Duodenal mucosa (tissue), 2 donors: ENCODE results near the gene ZNF358.

Experiments
- H3K27ac ChIP-seq: one replicate; pipeline ENCODE4 v1.7.0; 2013; ENCODE audit warnings: low read depth, low read length
- H3K27me3 ChIP-seq, 2 donors: one replicate each; pipeline ENCODE4 v1.7.0; 2013; ENCODE audit warnings: low read length in 2 of 2, control low read depth in 1 of 2; ENCODE audit not compliant: insufficient read depth in 2 of 2, control insufficient read depth in 1 of 2
- H3K36me3 ChIP-seq, 2 donors: one replicate each; pipeline ENCODE4 v1.7.0; 2013; ENCODE audit warnings: low read length in 2 of 2, control low read depth in 1 of 2; ENCODE audit not compliant: insufficient read depth in 2 of 2, control insufficient read depth in 1 of 2
- H3K4me1 ChIP-seq, 2 donors: one replicate each; pipeline ENCODE4 v1.7.0; 2013; ENCODE audit warnings: low read length in 2 of 2, control low read depth in 1 of 2; ENCODE audit not compliant: insufficient read depth in 2 of 2, control insufficient read depth in 1 of 2
- H3K4me3 ChIP-seq, 2 donors: one replicate each; pipeline ENCODE4 v1.7.0; 2013; ENCODE audit warnings: low read length in 2 of 2, low read depth in 1 of 2
- H3K9ac ChIP-seq, 2 donors: one replicate each; pipeline ENCODE4 v1.7.0; 2013; ENCODE audit warnings: low read length in 2 of 2, low read depth in 1 of 2
- H3K9me3 ChIP-seq, 2 donors: one replicate each; pipeline ENCODE4 v1.7.0; 2013; ENCODE audit warnings: low read length in 2 of 2, control low read depth in 1 of 2; ENCODE audit not compliant: control insufficient read depth in 1 of 2

ZNF358 gene

GRCh38 chr19:7556696-7557315, 40.9 kb downstream of the ZNF358 start:
- Histone ChIP-seq H3K9ac (no peak overlapping the region), H3K27me3 (no peaks in the 10 kb centered on the region), H3K4me3 (no peak overlapping the region), H3K4me1 (no peaks in the 10 kb centered on the region), H3K27ac (no peak overlapping the region), H3K9me3 (no peaks in the 10 kb centered on the region), H3K36me3 (peaks cover 21 to 52% of the 10 kb centered on the region in 2 donors)

DNA sequence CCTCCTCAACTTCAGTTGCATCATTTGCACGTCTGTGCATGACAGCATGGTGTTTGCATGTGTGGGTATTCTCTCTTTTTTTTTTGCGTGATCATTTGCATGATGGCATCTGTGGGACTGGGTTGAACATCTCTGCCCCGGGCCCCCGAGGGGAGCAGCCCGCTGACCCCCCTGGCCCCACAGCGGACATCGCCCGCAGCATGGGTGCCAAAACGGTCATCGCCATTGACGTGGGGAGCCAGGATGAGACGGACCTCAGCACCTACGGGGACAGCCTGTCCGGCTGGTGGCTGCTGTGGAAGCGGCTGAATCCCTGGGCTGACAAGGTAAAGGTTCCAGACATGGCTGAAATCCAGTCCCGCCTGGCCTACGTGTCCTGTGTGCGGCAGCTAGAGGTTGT, 42.8 kb downstream of the ZNF358 start:
- Histone ChIP-seq H3K27me3 (no peaks in the 10 kb centered on the region), H3K36me3 (peaks cover 21 to 52% of the 10 kb centered on the region in 2 donors), H3K4me1 (no peaks in the 10 kb centered on the region), H3K27ac (no peak overlapping the region), H3K9ac (no peak overlapping the region), H3K9me3 (no peaks in the 10 kb centered on the region), H3K4me3 (no peak overlapping the region)

DNA sequence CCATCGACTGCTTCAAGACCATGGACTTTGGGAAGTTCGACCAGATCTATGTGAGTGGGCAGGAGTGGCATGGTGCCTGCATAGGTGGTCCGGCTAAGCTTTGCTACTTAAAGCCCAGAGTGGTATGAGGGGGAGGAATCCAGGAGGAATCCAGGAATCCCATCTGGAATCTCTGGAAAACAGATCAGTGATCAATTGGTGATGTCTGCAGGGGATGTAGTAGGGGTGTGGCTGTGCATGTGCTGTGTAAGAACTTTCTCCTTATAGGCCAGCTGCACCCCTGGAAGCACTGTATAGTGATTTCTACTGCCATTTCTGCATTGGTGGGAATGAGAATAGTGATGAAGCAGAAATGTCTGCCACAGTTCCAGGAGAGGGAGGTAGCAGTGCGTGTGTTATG, 43.2 kb downstream of the ZNF358 start:
- no peaks in the 10 kb centered on the region for H3K9me3 ChIP-seq
- H3K4me3 ChIP-seq, result no peak overlapping the region
- no peaks in the 10 kb centered on the region for H3K4me1 ChIP-seq
- no peak overlapping the region for H3K9ac ChIP-seq
- no peak overlapping the region for H3K27ac ChIP-seq
- no peaks in the 10 kb centered on the region for H3K27me3 ChIP-seq
- peaks cover 21 to 52% of the 10 kb centered on the region in 2 donors for H3K36me3 ChIP-seq

GRCh38 chr19:7560255-7560654, 44.4 kb downstream of the ZNF358 start:
- H3K4me1 ChIP-seq, result no peaks in the 10 kb centered on the region
- no peak overlapping the region for H3K4me3 ChIP-seq
- no peak overlapping the region for H3K9ac ChIP-seq
- H3K9me3 ChIP-seq, result no peaks in the 10 kb centered on the region
- peaks cover 16 to 46% of the 10 kb centered on the region in 2 donors for H3K36me3 ChIP-seq
- no peak overlapping the region for H3K27ac ChIP-seq
- H3K27me3 ChIP-seq, result no peaks in the 10 kb centered on the region

GRCh38 chr19:7561325-7561724, 45.4 kb downstream of the ZNF358 start:
- Histone ChIP-seq H3K4me3 (no peak overlapping the region), H3K27ac (no peak overlapping the region), H3K9me3 (no peaks in the 10 kb centered on the region), H3K27me3 (no peaks in the 10 kb centered on the region), H3K4me1 (no peaks in the 10 kb centered on the region), H3K36me3 (peaks cover 15 to 41% of the 10 kb centered on the region in 2 donors), H3K9ac (no peak overlapping the region)

GRCh38 chr19:7562646-7563393, 46.9 kb downstream of the ZNF358 start:
- H3K9me3 ChIP-seq, result no peaks in the 10 kb centered on the region
- H3K27me3 ChIP-seq, result no peaks in the 10 kb centered on the region
- H3K4me3 ChIP-seq, result no peak overlapping the region
- no peaks in the 10 kb centered on the region for H3K4me1 ChIP-seq
- no peak overlapping the region for H3K27ac ChIP-seq
- peaks cover 6 to 27% of the 10 kb centered on the region in 2 donors for H3K36me3 ChIP-seq
- H3K9ac ChIP-seq, result no peak overlapping the region

DNA sequence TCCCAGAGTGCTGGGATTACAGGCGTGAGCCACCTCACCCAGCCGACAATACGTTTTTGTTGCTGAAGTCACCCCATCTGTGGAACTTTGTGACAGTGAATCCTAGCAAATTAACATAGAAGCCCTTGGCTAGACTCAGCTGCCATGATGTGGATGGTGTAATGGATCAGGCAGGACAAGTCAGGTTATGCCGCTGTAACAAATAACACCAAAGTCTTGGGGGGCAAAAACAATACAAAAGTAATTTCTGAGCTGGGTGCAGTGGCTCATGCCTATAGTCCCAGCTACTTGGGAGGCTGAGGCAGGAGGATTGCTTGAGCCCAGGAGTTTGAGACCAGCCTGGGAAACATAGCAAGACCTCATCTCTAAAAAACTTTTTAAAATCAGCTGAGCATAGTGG, 49.0 kb downstream of the ZNF358 start:
- Histone ChIP-seq H3K27me3 (no peaks in the 10 kb centered on the region), H3K9ac (no peak overlapping the region), H3K27ac (no peak overlapping the region), H3K9me3 (no peaks in the 10 kb centered on the region), H3K4me3 (no peak overlapping the region), H3K36me3 (peaks cover 0 to 12% of the 10 kb centered on the region in 2 donors), H3K4me1 (no peaks in the 10 kb centered on the region)

DNA sequence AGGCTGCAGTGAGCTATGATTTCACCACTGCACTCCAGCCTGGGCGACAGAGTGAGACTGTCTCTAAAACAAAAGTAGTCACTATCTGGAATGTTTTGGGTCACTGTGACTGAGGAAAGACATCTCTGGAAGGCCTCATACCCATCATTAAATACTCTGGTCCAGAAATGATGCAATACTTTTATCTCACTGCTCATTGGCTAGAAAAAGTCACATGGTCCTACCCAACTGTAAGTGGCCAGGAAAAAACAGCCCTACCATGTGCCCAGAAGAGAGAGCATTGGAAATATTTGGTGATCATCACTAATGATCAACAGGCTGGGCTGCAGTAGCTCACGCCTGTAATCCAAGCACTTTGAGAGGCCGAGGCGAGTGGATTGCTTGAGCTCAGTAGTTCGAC, 49.4 kb downstream of the ZNF358 start:
- peaks cover 0 to 9% of the 10 kb centered on the region in 2 donors for H3K36me3 ChIP-seq
- no peak overlapping the region for H3K27ac ChIP-seq
- H3K4me1 ChIP-seq, result no peaks in the 10 kb centered on the region
- H3K27me3 ChIP-seq, result no peaks in the 10 kb centered on the region
- no peak overlapping the region for H3K9ac ChIP-seq
- H3K9me3 ChIP-seq, result no peaks in the 10 kb centered on the region
- H3K4me3 ChIP-seq, result no peak overlapping the region
